Liver (tissue), 9 donors: ENCODE measurements around the gene UTS2R. TPM values are rescaled to one million over a fixed set of nuclear protein-coding genes. Genes with fewer than 3 reads are reported as not detected.

Source experiments
- DNase-seq: peaks from one replicate; pipeline ENCODE4 v3.0.0-alpha.2; 2017; ENCODE audit warnings: low spot score
- H3K27ac ChIP-seq, 2 donors: one replicate each; pipeline ENCODE4 v1.7.0; 2013; ENCODE audit warnings: inconsistent platforms in 2 of 2, low read length in 2 of 2, control low read depth in 1 of 2, low read depth in 1 of 2, mild to moderate bottlenecking in 1 of 2
- H3K27me3 ChIP-seq, 4 donors: one replicate each; pipeline versions ENCODE4 v1.6.1 to v1.7.0; 2013; ENCODE audit warnings: low read length in 3 of 4, inconsistent platforms in 1 of 4, mild to moderate bottlenecking in 1 of 4, moderate library complexity in 1 of 4; ENCODE audit not compliant: control insufficient read depth in 4 of 4, insufficient read depth in 4 of 4
- H3K36me3 ChIP-seq, 4 donors: one replicate each; pipeline versions ENCODE4 v1.6.1 to v1.7.0; 2013; ENCODE audit warnings: low read length in 3 of 4, mild to moderate bottlenecking in 3 of 4, low read depth in 1 of 4, moderate library complexity in 1 of 4; ENCODE audit not compliant: control insufficient read depth in 4 of 4, insufficient read depth in 3 of 4
- H3K4me1 ChIP-seq, 4 donors: one replicate each; pipeline versions ENCODE4 v1.6.1 to v1.7.0; 2013; ENCODE audit warnings: low read length in 3 of 4, mild to moderate bottlenecking in 3 of 4, moderate library complexity in 1 of 4; ENCODE audit not compliant: control insufficient read depth in 4 of 4, insufficient read depth in 4 of 4
- H3K4me3 ChIP-seq, 3 donors: one replicate each; pipeline versions ENCODE4 v1.6.1 to v1.7.0; 2013; ENCODE audit warnings: low read length in 3 of 3, control low read depth in 1 of 3, low read depth in 1 of 3, mild to moderate bottlenecking in 1 of 3
- H3K9ac ChIP-seq, 2 donors: one replicate each; pipeline ENCODE4 v1.7.0; 2013; ENCODE audit warnings: low read length in 2 of 2, mild to moderate bottlenecking in 2 of 2, moderate library complexity in 2 of 2, control low read depth in 1 of 2, low read depth in 1 of 2
- H3K9me3 ChIP-seq, 4 donors: one replicate each; pipeline versions ENCODE4 v1.6.1 to v1.7.0; 2013; ENCODE audit warnings: low read length in 3 of 4; ENCODE audit not compliant: control insufficient read depth in 4 of 4
- FOXA1 ChIP-seq: IDR thresholded peaks from 2 replicates; pipeline ENCODE4 v1.6.1; 2016; ENCODE audit warnings: antibody characterized with exemption
- FOXA2 ChIP-seq: IDR thresholded peaks from 2 replicates; pipeline ENCODE4 v1.6.1; 2016; ENCODE audit warnings: antibody characterized with exemption
- GABPA ChIP-seq, 2 donors: IDR thresholded peaks in 1 of 2; conservative IDR thresholded peaks in 1 of 2; 2 replicates each; pipeline ENCODE4 v1.6.1; 2016; ENCODE audit warnings: antibody characterized with exemption in 2 of 2, mild to moderate bottlenecking in 1 of 2, moderate library complexity in 1 of 2
- HNF4A ChIP-seq, 2 donors: conservative IDR thresholded peaks; 2 replicates each; pipeline ENCODE4 v1.6.1; 2016; ENCODE audit warnings: antibody characterized with exemption in 2 of 2, mild to moderate bottlenecking in 2 of 2
- HNF4G ChIP-seq: IDR thresholded peaks from 2 replicates; pipeline ENCODE4 v1.6.1; 2016; ENCODE audit warnings: antibody characterized with exemption
- JUND ChIP-seq, 2 donors: IDR thresholded peaks; 2 replicates each; pipeline ENCODE4 v1.6.1; 2016; ENCODE audit warnings: antibody characterized with exemption in 2 of 2
- NR2F2 ChIP-seq: IDR thresholded peaks from 2 replicates; pipeline ENCODE4 v1.6.1; 2016; ENCODE audit warnings: antibody characterized with exemption
- RXRA ChIP-seq, 2 donors: IDR thresholded peaks; 2 replicates each; pipeline ENCODE4 v1.6.1; 2017 to 2018; ENCODE audit warnings: antibody characterized with exemption in 2 of 2, mild to moderate bottlenecking in 1 of 2
- SP1 ChIP-seq: IDR thresholded peaks from 2 replicates; pipeline ENCODE4 v1.6.1; 2018; ENCODE audit warnings: antibody characterized with exemption, mild to moderate bottlenecking
- TAF1 ChIP-seq: conservative IDR thresholded peaks from 2 replicates; pipeline ENCODE4 v1.6.1; 2016; ENCODE audit warnings: antibody characterized with exemption, mild to moderate bottlenecking
- YY1 ChIP-seq: IDR thresholded peaks from 2 replicates; pipeline ENCODE4 v1.6.1; 2016; ENCODE audit warnings: antibody characterized with exemption, mild to moderate bottlenecking
- WGBS: extraction: QIAGEN DNeasy Blood & Tissue Kit; methylation state at CpG from one replicate; pipeline ENCODE4 v1.1.7; 2013; 5-methylcytosine and 5-hydroxymethylcytosine counted together
- polyA plus RNA-seq, 2 donors: library from polyadenylated mRNA; stranded (reverse) in 1 of 2; unstranded in 1 of 2; fragments of 200-250 nt in 1 of 2; fragments of >200 nt in 1 of 2; fragmentation: Nextera tagmentation in 1 of 2; extraction: Ambion mirVana in 1 of 2; gene quantifications; one replicate each; pipeline versions ENCODE4 v1.2.1 to v1.2.3, GENCODE V29; 2013 to 2015
- total RNA-seq, 2 donors: library from RNA; depleted of rRNA; stranded (reverse); fragments of >200 nt; gene quantifications; one replicate each; pipeline ENCODE4 v1.2.3, GENCODE V29; 2014
- TF ChIP-seq, protein P1 (sequence below): IDR thresholded peaks from 2 replicates; pipeline ENCODE4 v1.6.1; 2016; ENCODE audit warnings: antibody characterized with exemption
- TF ChIP-seq, protein P2 (sequence below): IDR thresholded peaks from 2 replicates; pipeline ENCODE4 v1.6.1; 2016; ENCODE audit warnings: antibody characterized with exemption
- TF ChIP-seq, protein P3 (sequence below): fragments of 150-350 bp; IDR thresholded peaks from 2 replicates; pipeline ENCODE4 v1.5.1; 2017; ENCODE audit warnings: improper control_type of control experiment, low read depth, low read length; ENCODE audit not compliant: missing input control
- TF ChIP-seq, protein P4 (sequence below): IDR thresholded peaks from 2 replicates; pipeline ENCODE4 v1.6.1; 2016; ENCODE audit warnings: antibody characterized with exemption
- donor health status: healthy.
- donor health status: healthy.
- donor health status: healthy.
- donor health status: healthy.
- donor health status: healthy.

Gene UTS2R
- total and polyA plus RNA-seq, 4 donors = not detected

DNA sequence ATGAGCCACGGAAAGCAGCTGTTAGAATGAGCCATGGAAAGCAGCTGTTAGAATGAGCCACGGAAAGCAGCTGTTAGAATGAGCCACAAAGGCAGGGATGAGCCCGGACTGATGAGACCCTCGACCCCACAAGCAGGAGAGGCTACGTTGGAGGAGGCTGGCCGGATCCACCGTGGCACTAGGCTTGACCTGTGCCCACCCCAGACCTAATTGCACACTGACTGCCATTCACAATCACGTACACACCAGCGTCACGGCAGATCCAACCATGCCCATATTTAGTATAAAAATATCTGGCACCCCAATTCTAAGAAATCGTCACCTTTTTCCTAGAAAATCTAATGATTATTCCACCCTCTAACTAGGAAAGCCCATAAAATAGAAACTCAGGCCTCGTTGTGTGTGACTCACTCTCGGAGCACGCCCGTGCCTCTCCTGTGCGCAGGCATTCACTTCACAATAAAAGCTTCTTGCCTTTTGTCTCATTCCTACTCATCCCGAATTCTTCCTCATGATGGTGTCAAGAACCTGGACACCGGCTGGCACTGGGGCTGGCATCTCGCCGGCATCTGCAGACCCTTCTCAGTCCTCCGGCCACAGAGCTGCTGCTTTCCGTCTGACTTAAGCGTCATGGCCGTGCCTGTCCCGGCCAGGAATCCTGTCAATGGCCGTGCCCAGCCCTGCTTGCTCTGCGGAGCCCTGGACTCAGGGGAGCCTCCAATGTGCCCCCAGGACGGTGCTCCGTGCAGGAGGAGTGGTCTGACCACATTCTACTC lies 32.5 kb upstream of the UTS2R start:
- DNase-seq = no peak
- Histone ChIP-seq H3K27ac (no peak overlapping the region), H3K4me1 (peaks cover 3 to 17% (median 10%) of the 10 kb centered on the region in 4 donors)

DNA sequence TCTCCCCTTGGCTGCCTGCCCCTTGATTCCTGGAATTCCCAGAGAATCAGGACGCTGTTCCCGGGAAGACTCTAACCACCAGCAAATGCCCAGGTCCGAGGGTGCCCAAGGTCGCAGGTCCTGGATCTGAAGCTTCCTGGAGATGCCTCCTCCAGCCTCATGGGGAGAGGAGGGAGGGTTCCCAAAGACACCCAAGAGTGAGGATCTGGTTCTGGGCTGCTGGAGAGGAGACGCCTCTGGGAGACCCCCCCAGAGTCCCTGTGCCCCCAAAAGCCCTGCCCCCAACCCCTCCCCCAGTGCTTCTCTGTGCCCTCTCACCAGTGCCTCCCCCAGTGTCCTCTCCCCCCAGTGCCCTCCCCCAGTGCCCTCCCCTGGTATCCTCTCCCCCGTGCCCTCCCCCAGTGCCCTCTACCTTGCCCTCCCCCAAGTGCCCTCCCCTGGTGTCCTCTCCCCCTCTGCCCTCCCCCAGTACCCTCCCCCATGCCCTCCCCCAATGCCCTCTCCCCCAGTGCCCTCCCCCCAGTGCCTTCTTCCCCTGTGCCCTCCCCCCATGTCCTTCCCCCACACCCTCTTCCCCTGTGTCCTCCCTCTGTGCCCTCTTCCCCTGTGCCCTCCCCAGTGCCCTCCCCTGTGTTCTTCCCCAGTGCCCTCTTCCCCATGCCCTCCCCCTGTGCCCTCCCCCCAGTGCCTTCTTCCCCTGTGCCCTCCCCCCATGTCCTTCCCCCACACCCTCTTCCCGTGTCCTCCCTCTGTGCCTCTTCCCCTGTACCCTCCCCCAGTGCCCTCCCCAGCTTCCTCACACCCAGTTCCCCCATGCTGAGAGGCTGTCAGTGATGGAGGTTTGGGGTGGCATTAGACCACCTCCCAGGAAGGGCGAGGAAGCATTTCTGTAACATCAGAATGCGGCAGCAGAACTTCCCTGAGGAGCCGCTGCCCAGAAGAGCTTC lies 31.7 kb upstream of the UTS2R start:
- Histone ChIP-seq H3K36me3 (no peaks in the 10 kb centered on the region), H3K4me3 (no peak overlapping the region), H3K27ac (no peak overlapping the region), H3K27me3 (no peaks in the 10 kb centered on the region), H3K4me1 (peaks cover 0 to 10% (median 6%) of the 10 kb centered on the region in 4 donors), H3K9ac (no peak overlapping the region), H3K9me3 (no peaks in the 10 kb centered on the region)
- TF ChIP-seq YY1 = no peak
- TF ChIP-seq TAF1 = no peak
- no peak for TF ChIP-seq RXRA (IDR thresholded peaks at IDR 0.05)
- TF ChIP-seq HNF4A (conservative IDR thresholded peaks at IDR 0.05) = no peak
- no peak for TF ChIP-seq SP1
- TF ChIP-seq HNF4G = no peak
- TF ChIP-seq FOXA2 = no peak
- TF ChIP-seq, protein P1, sequence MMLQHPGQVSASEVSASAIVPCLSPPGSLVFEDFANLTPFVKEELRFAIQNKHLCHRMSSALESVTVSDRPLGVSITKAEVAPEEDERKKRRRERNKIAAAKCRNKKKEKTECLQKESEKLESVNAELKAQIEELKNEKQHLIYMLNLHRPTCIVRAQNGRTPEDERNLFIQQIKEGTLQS = no peak
- TF ChIP-seq, protein P2, sequence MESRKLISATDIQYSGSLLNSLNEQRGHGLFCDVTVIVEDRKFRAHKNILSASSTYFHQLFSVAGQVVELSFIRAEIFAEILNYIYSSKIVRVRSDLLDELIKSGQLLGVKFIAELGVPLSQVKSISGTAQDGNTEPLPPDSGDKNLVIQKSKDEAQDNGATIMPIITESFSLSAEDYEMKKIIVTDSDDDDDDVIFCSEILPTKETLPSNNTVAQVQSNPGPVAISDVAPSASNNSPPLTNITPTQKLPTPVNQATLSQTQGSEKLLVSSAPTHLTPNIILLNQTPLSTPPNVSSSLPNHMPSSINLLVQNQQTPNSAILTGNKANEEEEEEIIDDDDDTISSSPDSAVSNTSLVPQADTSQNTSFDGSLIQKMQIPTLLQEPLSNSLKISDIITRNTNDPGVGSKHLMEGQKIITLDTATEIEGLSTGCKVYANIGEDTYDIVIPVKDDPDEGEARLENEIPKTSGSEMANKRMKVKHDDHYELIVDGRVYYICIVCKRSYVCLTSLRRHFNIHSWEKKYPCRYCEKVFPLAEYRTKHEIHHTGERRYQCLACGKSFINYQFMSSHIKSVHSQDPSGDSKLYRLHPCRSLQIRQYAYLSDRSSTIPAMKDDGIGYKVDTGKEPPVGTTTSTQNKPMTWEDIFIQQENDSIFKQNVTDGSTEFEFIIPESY = no peak
- TF ChIP-seq GABPA (IDR thresholded peaks at IDR 0.05 in 1 of 2, conservative IDR thresholded peaks at IDR 0.05 in 1 of 2) = no peak
- TF ChIP-seq NR2F2 = no peak
- no peak for TF ChIP-seq JUND (IDR thresholded peaks at IDR 0.05)
- TF ChIP-seq, protein P3, sequence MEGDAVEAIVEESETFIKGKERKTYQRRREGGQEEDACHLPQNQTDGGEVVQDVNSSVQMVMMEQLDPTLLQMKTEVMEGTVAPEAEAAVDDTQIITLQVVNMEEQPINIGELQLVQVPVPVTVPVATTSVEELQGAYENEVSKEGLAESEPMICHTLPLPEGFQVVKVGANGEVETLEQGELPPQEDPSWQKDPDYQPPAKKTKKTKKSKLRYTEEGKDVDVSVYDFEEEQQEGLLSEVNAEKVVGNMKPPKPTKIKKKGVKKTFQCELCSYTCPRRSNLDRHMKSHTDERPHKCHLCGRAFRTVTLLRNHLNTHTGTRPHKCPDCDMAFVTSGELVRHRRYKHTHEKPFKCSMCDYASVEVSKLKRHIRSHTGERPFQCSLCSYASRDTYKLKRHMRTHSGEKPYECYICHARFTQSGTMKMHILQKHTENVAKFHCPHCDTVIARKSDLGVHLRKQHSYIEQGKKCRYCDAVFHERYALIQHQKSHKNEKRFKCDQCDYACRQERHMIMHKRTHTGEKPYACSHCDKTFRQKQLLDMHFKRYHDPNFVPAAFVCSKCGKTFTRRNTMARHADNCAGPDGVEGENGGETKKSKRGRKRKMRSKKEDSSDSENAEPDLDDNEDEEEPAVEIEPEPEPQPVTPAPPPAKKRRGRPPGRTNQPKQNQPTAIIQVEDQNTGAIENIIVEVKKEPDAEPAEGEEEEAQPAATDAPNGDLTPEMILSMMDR = no peak
- WGBS = 58% methylated on average over 10 of the region's 10 CpGs
- DNase-seq = no peak

More for the DNA sequence above, 32.5 kb upstream of the UTS2R start:
- TF ChIP-seq, protein P4, sequence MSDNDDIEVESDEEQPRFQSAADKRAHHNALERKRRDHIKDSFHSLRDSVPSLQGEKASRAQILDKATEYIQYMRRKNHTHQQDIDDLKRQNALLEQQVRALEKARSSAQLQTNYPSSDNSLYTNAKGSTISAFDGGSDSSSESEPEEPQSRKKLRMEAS = no peak
- TF ChIP-seq SP1 (no peak), NR2F2 (no peak), YY1 (no peak), FOXA1 (no peak), FOXA2 (no peak), HNF4A (conservative IDR thresholded peaks at IDR 0.05) (no peak), HNF4G (no peak), RXRA (IDR thresholded peaks at IDR 0.05) (no peak), GABPA (IDR thresholded peaks at IDR 0.05 in 1 of 2, conservative IDR thresholded peaks at IDR 0.05 in 1 of 2) (no peak), JUND (IDR thresholded peaks at IDR 0.05) (no peak)
- TF ChIP-seq, protein P3 = no peak
- TF ChIP-seq, protein P2 = no peak
- TF ChIP-seq, protein P1 = no peak
- Histone ChIP-seq H3K9me3 (no peaks in the 10 kb centered on the region), H3K4me3 (no peak overlapping the region), H3K27me3 (no peaks in the 10 kb centered on the region), H3K36me3 (no peaks in the 10 kb centered on the region), H3K9ac (no peak overlapping the region)
- 71% methylated on average over 29 of the region's 29 CpGs for WGBS
